ENCODE data around the gene ORMDL3. TPM values are rescaled to one million over a fixed set of nuclear protein-coding genes. Genes with fewer than 3 reads are reported as not detected.

ORMDL3 gene
- total and polyA plus RNA-seq, 4 donors: 38.6 to 76.7 (median 63.9) TPM

DNA sequence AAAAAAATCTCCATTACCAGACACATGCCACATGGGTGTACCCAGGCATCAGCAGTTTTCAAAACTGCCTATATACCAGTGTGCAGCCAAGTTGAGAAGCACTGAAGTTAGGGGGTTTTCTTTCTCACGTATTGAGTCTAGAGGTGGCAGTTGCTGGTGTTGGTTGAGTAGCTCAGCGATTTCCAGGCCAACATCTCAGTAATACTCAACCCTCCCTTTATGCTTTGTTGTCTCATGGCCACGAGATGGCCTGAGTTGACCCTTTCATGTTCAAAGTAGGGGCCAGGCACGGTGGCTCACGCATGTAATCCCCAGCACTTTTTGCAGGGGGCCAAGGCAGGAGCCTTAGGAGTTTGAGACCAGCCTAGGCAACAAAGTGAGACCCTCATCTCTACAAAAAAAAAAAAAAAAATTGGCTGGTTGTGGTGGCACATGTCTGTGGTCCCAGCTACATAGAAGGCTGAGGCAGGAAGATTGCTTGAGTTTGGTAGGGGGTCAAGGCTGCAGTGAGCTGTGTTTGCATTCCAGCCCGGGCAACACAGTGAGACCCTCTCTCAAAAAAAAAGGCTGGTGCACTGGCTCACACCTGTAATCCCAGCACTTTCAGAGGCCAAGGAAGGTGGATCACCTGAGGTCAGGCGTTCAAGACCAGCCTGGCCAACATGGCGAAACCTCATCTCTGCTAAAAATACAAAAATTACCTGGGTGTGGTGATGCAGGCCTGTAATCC, 10.9 kb upstream of the ORMDL3 start:
- DNase-seq: no peak
- H3K4me1 ChIP-seq (ENCODE audit: control insufficient read depth in 5 of 5, insufficient read depth in 5 of 5, low read length in 5 of 5): peaks cover 0 to 10% (median 0%) of the 10 kb centered on the region in 5 donors

DNA sequence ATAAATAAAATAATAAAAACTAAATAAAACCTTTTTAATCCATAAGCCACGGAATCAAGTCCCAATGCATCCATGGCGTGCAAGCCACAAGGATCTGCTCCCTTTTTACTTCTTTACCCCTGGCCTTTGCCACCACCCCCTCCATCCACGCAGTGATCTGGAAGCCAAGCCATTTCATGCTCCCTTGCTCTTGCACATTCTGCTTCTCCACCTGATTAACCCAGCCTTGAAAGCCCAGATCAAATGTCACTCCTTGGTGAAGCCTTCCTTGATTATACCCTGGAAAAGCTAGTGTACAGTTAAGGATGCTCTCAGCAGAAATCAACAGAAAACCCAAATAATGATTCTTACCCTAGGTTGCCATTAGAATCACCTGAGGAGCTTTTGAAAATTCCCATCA, 10.0 kb upstream of the ORMDL3 start:
- Histone ChIP-seq H3K4me3 (no peak overlapping the region), H3K36me3 (ENCODE audit: control insufficient read depth in 4 of 4, insufficient read depth in 4 of 4, low read length in 4 of 4) (no peaks in the 10 kb centered on the region), H3K9ac (ENCODE audit: insufficient read depth in 1 of 2, low read length in 2 of 2) (no peak overlapping the region), H3K27me3 (ENCODE audit: control insufficient read depth in 3 of 3, insufficient read depth in 3 of 3, low read length in 2 of 3) (no peaks in the 10 kb centered on the region), H3K4me1 (ENCODE audit: control insufficient read depth in 5 of 5, insufficient read depth in 5 of 5, low read length in 5 of 5) (peaks cover 0 to 10% (median 0%) of the 10 kb centered on the region in 5 donors), H3K27ac (ENCODE audit: low read depth in 1 of 2, low read length in 1 of 2) (no peak overlapping the region), H3K9me3 (ENCODE audit: control insufficient read depth in 4 of 4, insufficient read depth in 3 of 4, low read length in 3 of 4) (no peaks in the 10 kb centered on the region)
- TF ChIP-seq, protein P1, sequence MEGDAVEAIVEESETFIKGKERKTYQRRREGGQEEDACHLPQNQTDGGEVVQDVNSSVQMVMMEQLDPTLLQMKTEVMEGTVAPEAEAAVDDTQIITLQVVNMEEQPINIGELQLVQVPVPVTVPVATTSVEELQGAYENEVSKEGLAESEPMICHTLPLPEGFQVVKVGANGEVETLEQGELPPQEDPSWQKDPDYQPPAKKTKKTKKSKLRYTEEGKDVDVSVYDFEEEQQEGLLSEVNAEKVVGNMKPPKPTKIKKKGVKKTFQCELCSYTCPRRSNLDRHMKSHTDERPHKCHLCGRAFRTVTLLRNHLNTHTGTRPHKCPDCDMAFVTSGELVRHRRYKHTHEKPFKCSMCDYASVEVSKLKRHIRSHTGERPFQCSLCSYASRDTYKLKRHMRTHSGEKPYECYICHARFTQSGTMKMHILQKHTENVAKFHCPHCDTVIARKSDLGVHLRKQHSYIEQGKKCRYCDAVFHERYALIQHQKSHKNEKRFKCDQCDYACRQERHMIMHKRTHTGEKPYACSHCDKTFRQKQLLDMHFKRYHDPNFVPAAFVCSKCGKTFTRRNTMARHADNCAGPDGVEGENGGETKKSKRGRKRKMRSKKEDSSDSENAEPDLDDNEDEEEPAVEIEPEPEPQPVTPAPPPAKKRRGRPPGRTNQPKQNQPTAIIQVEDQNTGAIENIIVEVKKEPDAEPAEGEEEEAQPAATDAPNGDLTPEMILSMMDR (IDR thresholded peaks at IDR 0.05; ENCODE audit: control extremely low read depth, extremely low read depth): no peak
- WGBS, 2 donors: 94 to 98% methylated on average over 3 of the region's 3 CpGs
- DNase-seq (no peak), ATAC-seq (ENCODE audit: insufficient read depth, low FRiP score) (no peak)

More for the DNA sequence above, 10.9 kb upstream of the ORMDL3 start:
- Histone ChIP-seq H3K9ac (ENCODE audit: insufficient read depth in 1 of 2, low read length in 2 of 2) (no peak overlapping the region), H3K27ac (ENCODE audit: low read depth in 1 of 2, low read length in 1 of 2) (no peak overlapping the region), H3K9me3 (ENCODE audit: control insufficient read depth in 4 of 4, insufficient read depth in 3 of 4, low read length in 3 of 4) (no peaks in the 10 kb centered on the region), H3K36me3 (ENCODE audit: control insufficient read depth in 4 of 4, insufficient read depth in 4 of 4, low read length in 4 of 4) (no peaks in the 10 kb centered on the region), H3K4me3 (no peak overlapping the region), H3K27me3 (ENCODE audit: control insufficient read depth in 3 of 3, insufficient read depth in 3 of 3, low read length in 2 of 3) (no peaks in the 10 kb centered on the region)
- ATAC-seq (ENCODE audit: insufficient read depth, low FRiP score): no peak
- WGBS, 2 donors: 78 to 85% methylated on average over 8 of the region's 8 CpGs
- TF ChIP-seq, protein P1 (IDR thresholded peaks at IDR 0.05; ENCODE audit: control extremely low read depth, extremely low read depth): no peak

DNA sequence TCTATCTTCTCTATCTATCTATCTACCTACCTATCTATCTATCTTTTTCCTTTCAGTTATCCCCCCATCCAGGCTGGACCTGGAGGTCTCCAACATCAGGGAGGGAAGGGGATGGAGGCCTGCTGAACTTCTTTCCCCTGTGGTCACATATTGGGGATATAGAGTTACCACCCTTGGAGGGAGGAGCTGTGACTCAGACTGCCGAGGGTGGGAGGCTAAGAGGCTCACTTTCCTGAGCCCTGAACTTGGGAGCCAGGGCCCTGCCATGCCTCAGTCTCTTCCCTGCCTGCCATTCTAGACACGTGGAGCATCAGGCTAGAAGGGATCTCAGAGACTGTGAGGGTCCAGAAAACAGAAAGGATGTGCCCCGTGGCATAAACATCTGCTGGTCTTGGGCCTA, 8.5 kb upstream of the ORMDL3 start:
- no peak for DNase-seq
- Histone ChIP-seq H3K27me3 (ENCODE audit: control insufficient read depth in 3 of 3, insufficient read depth in 3 of 3, low read length in 2 of 3) (no peaks in the 10 kb centered on the region), H3K9ac (ENCODE audit: insufficient read depth in 1 of 2, low read length in 2 of 2) (no peak overlapping the region), H3K27ac (ENCODE audit: low read depth in 1 of 2, low read length in 1 of 2) (no peak overlapping the region), H3K4me1 (ENCODE audit: control insufficient read depth in 5 of 5, insufficient read depth in 5 of 5, low read length in 5 of 5) (peaks cover 0 to 10% (median 0%) of the 10 kb centered on the region in 5 donors), H3K4me3 (no peak overlapping the region), H3K9me3 (ENCODE audit: control insufficient read depth in 4 of 4, insufficient read depth in 3 of 4, low read length in 3 of 4) (no peaks in the 10 kb centered on the region), H3K36me3 (ENCODE audit: control insufficient read depth in 4 of 4, insufficient read depth in 4 of 4, low read length in 4 of 4) (no peaks in the 10 kb centered on the region)
- TF ChIP-seq, protein P1 (IDR thresholded peaks at IDR 0.05; ENCODE audit: control extremely low read depth, extremely low read depth): no peak
- no peak for ATAC-seq (ENCODE audit: insufficient read depth, low FRiP score)
- 77 to 79% methylated on average over 3 of the region's 3 CpGs for WGBS, 2 donors

All from lung (tissue), 12 donors.